GM12878 (cell line): Measurements from ENCODE around the gene HACE1.

Experiments used
- ATF3 ChIP-seq: IDR thresholded peaks from 2 replicates; pipeline ENCODE4 v1.6.1; 2011; ENCODE audit warnings: low read depth, mild to moderate bottlenecking, low read length, moderate library complexity, borderline replicate concordance; ENCODE audit errors: extremely low read depth
- CTCF ChIP-seq, 3 experiments: IDR thresholded peaks in 2 of 3; conservative IDR thresholded peaks in 1 of 3; 2 replicates each; pipeline ENCODE4 v1.5.1; 2011; ENCODE audit warnings: low read depth in 3 of 3, low read length in 3 of 3, mild to moderate bottlenecking in 3 of 3, control low read depth in 2 of 3, moderate library complexity in 2 of 3, inconsistent platforms in 1 of 3, mixed read lengths in 1 of 3; ENCODE audit not compliant: control insufficient read depth in 2 of 3, insufficient read depth in 1 of 3; ENCODE audit errors: extremely low read depth in 1 of 3
- EZH2 ChIP-seq: IDR thresholded peaks from 2 replicates; pipeline ENCODE4 v1.6.1; 2012; ENCODE audit warnings: low read depth, mild to moderate bottlenecking, control low read depth, inconsistent platforms, low read length, borderline replicate concordance; ENCODE audit not compliant: control insufficient read depth
- HDAC2 ChIP-seq: fragments of 200-600 bp; sonication (generic); IDR thresholded peaks from 2 replicates; pipeline ENCODE4 v1.6.1; 2017
- MYC ChIP-seq: IDR thresholded peaks from 2 replicates; pipeline ENCODE4 v1.6.1; 2011; ENCODE audit warnings: mild to moderate bottlenecking, low read length, moderate library complexity, inconsistent platforms; ENCODE audit not compliant: insufficient read depth, insufficient replicate concordance, insufficient read length, severe bottlenecking
- NR2C2 ChIP-seq: IDR thresholded peaks from 2 replicates; pipeline ENCODE4 v1.6.1; 2011; ENCODE audit warnings: borderline replicate concordance, low read depth; ENCODE audit not compliant: control insufficient read depth, insufficient read length
- POLR2AphosphoS2 ChIP-seq: IDR thresholded peaks from 2 replicates; pipeline ENCODE4 v1.6.1; 2011; ENCODE audit warnings: low read depth, mild to moderate bottlenecking, low read length, improper control_type of control experiment, moderate library complexity
- SMARCA5 ChIP-seq: fragments of 450-650 bp; IDR thresholded peaks from 2 replicates; pipeline ENCODE4 v1.6.1; 2017; ENCODE audit warnings: mild to moderate bottlenecking
- USF1 ChIP-seq: IDR thresholded peaks from 2 replicates; pipeline ENCODE4 v1.6.1; 2011; ENCODE audit warnings: borderline replicate concordance, low read depth, mild to moderate bottlenecking, moderate library complexity, mixed read lengths, low read length; ENCODE audit not compliant: insufficient read depth; ENCODE audit errors: extremely low read length
- YY1 ChIP-seq: IDR thresholded peaks from 2 replicates; pipeline ENCODE4 v1.6.1; 2011; ENCODE audit warnings: low read depth, mild to moderate bottlenecking, low read length

- TF ChIP-seq POLR2AphosphoS2 (no peak), ATF3 (no peak), EZH2 (no peak), HDAC2 (no peak), YY1 (no peak), MYC (no peak), CTCF (IDR thresholded peaks at IDR 0.05 in 2 of 3, conservative IDR thresholded peaks at IDR 0.05 in 1 of 3; ENCODE audit: control insufficient read depth in 2 of 3, extremely low read depth in 1 of 3, insufficient read depth in 1 of 3, low read depth in 3 of 3, low read length in 3 of 3) (no peak), SMARCA5 (no peak), NR2C2 (no peak), USF1 (no peak)
Measured at GRCh38 chr6:104860221-104860620, 502 bp upstream of the HACE1 start.
